NCI-H446 treated with DMSO at 0.1 percent for 48 hours (cell line): ENCODE results near the gene KBTBD4.
"Not testable (repeated sequence)": the region's sequence is repeated elsewhere in the genome, so short reads cannot be mapped to it uniquely, and the experiment has no call there.

ENCODE experiments used
- DNase-seq: peaks from one replicate; lab custom pipeline; 2025; lab: John Stamatoyannopoulos, UW

KBTBD4 gene

GRCh38 chr11:47560426-47560825 is 18.3 kb downstream of the KBTBD4 start:
- DNase-seq = no peak

- no peak for DNase-seq
These were observed 20.1 kb downstream of the KBTBD4 start for GRCh38 chr11:47558695-47559094.

- DNase-seq = not testable (repeated sequence)
These were observed 21.8 kb downstream of the KBTBD4 start for GRCh38 chr11:47557004-47557403.

GRCh38 chr11:47553406-47553743 is 25.4 kb downstream of the KBTBD4 start:
- peak; percentile 70 for DNase-seq

GRCh38 chr11:47552566-47553405 is 26.0 kb downstream of the KBTBD4 start, which contains the start of gene CELF1:
Gene CELF1, minus strand, starts transcription at chr11:47553132. Its CDS starts 53,609 bp downstream, at chr11:47499523.
- peak; percentile 86 for DNase-seq

GRCh38 chr11:47552056-47552565 is 26.7 kb downstream of the KBTBD4 start:
- no peak for DNase-seq

GRCh38 chr11:47551086-47551485 is 27.7 kb downstream of the KBTBD4 start:
- DNase-seq = no peak

- DNase-seq = no peak
These were observed 28.3 kb downstream of the KBTBD4 start for GRCh38 chr11:47550288-47551047.

- not testable (repeated sequence) for DNase-seq
These were observed 32.5 kb downstream of the KBTBD4 start for GRCh38 chr11:47546274-47546673.

GRCh38 chr11:47545298-47545697 is 33.5 kb downstream of the KBTBD4 start:
- DNase-seq = no peak

GRCh38 chr11:47541070-47541469 is 37.7 kb downstream of the KBTBD4 start:
- no peak for DNase-seq

GRCh38 chr11:47539681-47540039 is 39.1 kb downstream of the KBTBD4 start:
- no peak for DNase-seq

- no peak for DNase-seq
These were observed 39.8 kb downstream of the KBTBD4 start for GRCh38 chr11:47538741-47539565.

GRCh38 chr11:47536915-47537314 is 41.9 kb downstream of the KBTBD4 start:
- peak; percentile 53 for DNase-seq

- DNase-seq = no peak
These were observed 44.0 kb downstream of the KBTBD4 start for GRCh38 chr11:47534704-47535251.

- no peak for DNase-seq
These were observed 45.0 kb downstream of the KBTBD4 start for GRCh38 chr11:47533690-47534151.

- DNase-seq = no peak
These were observed 46.1 kb downstream of the KBTBD4 start for GRCh38 chr11:47532597-47533213.

- DNase-seq = no peak
These were observed 47.1 kb downstream of the KBTBD4 start for GRCh38 chr11:47531666-47532065.

GRCh38 chr11:47530721-47531120 is 48.0 kb downstream of the KBTBD4 start:
- not testable (repeated sequence) for DNase-seq

GRCh38 chr11:47529951-47530350 is 48.8 kb downstream of the KBTBD4 start:
- DNase-seq = no peak

GRCh38 chr11:47527186-47527585 is 51.6 kb downstream of the KBTBD4 start:
- DNase-seq = no peak
